Liver (tissue), 9 donors: ENCODE data around the gene HSD3B2. TPM values are rescaled to one million over a fixed set of nuclear protein-coding genes. Genes with fewer than 3 reads are reported as not detected.

Experiments used
- DNase-seq: peaks from one replicate; pipeline ENCODE4 v3.0.0-alpha.2; 2017; ENCODE audit warnings: low spot score
- H3K27ac ChIP-seq, 2 donors: one replicate each; pipeline ENCODE4 v1.7.0; 2013; ENCODE audit warnings: inconsistent platforms in 2 of 2, low read length in 2 of 2, control low read depth in 1 of 2, low read depth in 1 of 2, mild to moderate bottlenecking in 1 of 2
- H3K27me3 ChIP-seq, 4 donors: one replicate each; pipeline versions ENCODE4 v1.6.1 to v1.7.0; 2013; ENCODE audit warnings: low read length in 3 of 4, inconsistent platforms in 1 of 4, mild to moderate bottlenecking in 1 of 4, moderate library complexity in 1 of 4; ENCODE audit not compliant: control insufficient read depth in 4 of 4, insufficient read depth in 4 of 4
- H3K36me3 ChIP-seq, 4 donors: one replicate each; pipeline versions ENCODE4 v1.6.1 to v1.7.0; 2013; ENCODE audit warnings: low read length in 3 of 4, mild to moderate bottlenecking in 3 of 4, low read depth in 1 of 4, moderate library complexity in 1 of 4; ENCODE audit not compliant: control insufficient read depth in 4 of 4, insufficient read depth in 3 of 4
- H3K4me1 ChIP-seq, 4 donors: one replicate each; pipeline versions ENCODE4 v1.6.1 to v1.7.0; 2013; ENCODE audit warnings: low read length in 3 of 4, mild to moderate bottlenecking in 3 of 4, moderate library complexity in 1 of 4; ENCODE audit not compliant: control insufficient read depth in 4 of 4, insufficient read depth in 4 of 4
- H3K4me3 ChIP-seq, 3 donors: one replicate each; pipeline versions ENCODE4 v1.6.1 to v1.7.0; 2013; ENCODE audit warnings: low read length in 3 of 3, control low read depth in 1 of 3, low read depth in 1 of 3, mild to moderate bottlenecking in 1 of 3
- H3K9ac ChIP-seq, 2 donors: one replicate each; pipeline ENCODE4 v1.7.0; 2013; ENCODE audit warnings: low read length in 2 of 2, mild to moderate bottlenecking in 2 of 2, moderate library complexity in 2 of 2, control low read depth in 1 of 2, low read depth in 1 of 2
- H3K9me3 ChIP-seq, 4 donors: one replicate each; pipeline versions ENCODE4 v1.6.1 to v1.7.0; 2013; ENCODE audit warnings: low read length in 3 of 4; ENCODE audit not compliant: control insufficient read depth in 4 of 4
- EGR1 ChIP-seq, 2 donors: IDR thresholded peaks; 2 replicates each; pipeline ENCODE4 v1.6.1; 2016 to 2018; ENCODE audit warnings: antibody characterized with exemption in 2 of 2, low read depth in 2 of 2
- FOXA1 ChIP-seq: IDR thresholded peaks from 2 replicates; pipeline ENCODE4 v1.6.1; 2016; ENCODE audit warnings: antibody characterized with exemption
- FOXA2 ChIP-seq: IDR thresholded peaks from 2 replicates; pipeline ENCODE4 v1.6.1; 2016; ENCODE audit warnings: antibody characterized with exemption
- HNF4A ChIP-seq, 2 donors: conservative IDR thresholded peaks; 2 replicates each; pipeline ENCODE4 v1.6.1; 2016; ENCODE audit warnings: antibody characterized with exemption in 2 of 2, mild to moderate bottlenecking in 2 of 2
- JUND ChIP-seq, 2 donors: IDR thresholded peaks; 2 replicates each; pipeline ENCODE4 v1.6.1; 2016; ENCODE audit warnings: antibody characterized with exemption in 2 of 2
- NR2F2 ChIP-seq: IDR thresholded peaks from 2 replicates; pipeline ENCODE4 v1.6.1; 2016; ENCODE audit warnings: antibody characterized with exemption
- RAD21 ChIP-seq, 2 donors: IDR thresholded peaks; 2 replicates each; pipeline ENCODE4 v1.6.1; 2016; ENCODE audit warnings: antibody characterized with exemption in 2 of 2, mild to moderate bottlenecking in 2 of 2
- SP1 ChIP-seq: IDR thresholded peaks from 2 replicates; pipeline ENCODE4 v1.6.1; 2018; ENCODE audit warnings: antibody characterized with exemption, mild to moderate bottlenecking
- TAF1 ChIP-seq: conservative IDR thresholded peaks from 2 replicates; pipeline ENCODE4 v1.6.1; 2016; ENCODE audit warnings: antibody characterized with exemption, mild to moderate bottlenecking
- WGBS: extraction: QIAGEN DNeasy Blood & Tissue Kit; methylation state at CpG from one replicate; pipeline ENCODE4 v1.1.7; 2013; 5-methylcytosine and 5-hydroxymethylcytosine counted together
- polyA plus RNA-seq, 2 donors: library from polyadenylated mRNA; stranded (reverse) in 1 of 2; unstranded in 1 of 2; fragments of 200-250 nt in 1 of 2; fragments of >200 nt in 1 of 2; fragmentation: Nextera tagmentation in 1 of 2; extraction: Ambion mirVana in 1 of 2; gene quantifications; one replicate each; pipeline versions ENCODE4 v1.2.1 to v1.2.3, GENCODE V29; 2013 to 2015
- total RNA-seq, 2 donors: library from RNA; depleted of rRNA; stranded (reverse); fragments of >200 nt; gene quantifications; one replicate each; pipeline ENCODE4 v1.2.3, GENCODE V29; 2014
- TF ChIP-seq, protein P1 (sequence below): fragments of 150-350 bp; IDR thresholded peaks from 2 replicates; pipeline ENCODE4 v1.5.1; 2017; ENCODE audit warnings: improper control_type of control experiment, low read depth, low read length; ENCODE audit not compliant: missing input control
- TF ChIP-seq, protein P2 (sequence below): IDR thresholded peaks from 2 replicates; pipeline ENCODE4 v1.6.1; 2016; ENCODE audit warnings: antibody characterized with exemption, mild to moderate bottlenecking
- TF ChIP-seq, protein P3 (sequence below): IDR thresholded peaks from 2 replicates; pipeline ENCODE4 v1.6.1; 2016; ENCODE audit warnings: antibody characterized with exemption
- TF ChIP-seq, protein P4 (sequence below): IDR thresholded peaks from 2 replicates; pipeline ENCODE4 v1.6.1; 2016; ENCODE audit warnings: antibody characterized with exemption
- TF ChIP-seq, protein P5 (sequence below): IDR thresholded peaks from 2 replicates; pipeline ENCODE4 v1.6.1; 2016; ENCODE audit warnings: antibody characterized with exemption
- donor health status: healthy.
- donor health status: healthy.
- donor health status: healthy.
- donor health status: healthy.
- donor health status: healthy.

The HSD3B2 gene
- total and polyA plus RNA-seq, 4 donors, result 0.14 to 0.25 (median 0.18) TPM; not detected in 1

DNA sequence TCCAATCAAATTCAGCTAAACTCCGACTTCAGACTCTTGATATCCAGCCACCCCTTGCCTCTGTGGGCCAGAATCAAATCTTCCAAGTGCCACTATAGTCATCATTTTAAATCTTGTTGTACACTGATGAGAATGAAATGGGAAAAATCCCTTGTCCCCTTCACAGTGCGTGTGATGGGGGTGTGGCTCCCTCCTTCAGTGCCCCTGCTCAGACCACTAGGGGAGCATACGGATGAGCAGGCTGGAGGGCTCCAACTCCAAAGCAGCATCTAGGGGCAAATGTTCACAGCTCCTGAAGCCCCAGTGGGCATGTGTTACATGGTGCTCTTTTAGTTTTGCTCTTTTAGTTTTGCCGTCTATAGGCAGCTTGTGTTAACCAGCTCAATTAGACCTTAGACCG, 56.6 kb downstream of the HSD3B2 start:
- TF ChIP-seq, protein P1, sequence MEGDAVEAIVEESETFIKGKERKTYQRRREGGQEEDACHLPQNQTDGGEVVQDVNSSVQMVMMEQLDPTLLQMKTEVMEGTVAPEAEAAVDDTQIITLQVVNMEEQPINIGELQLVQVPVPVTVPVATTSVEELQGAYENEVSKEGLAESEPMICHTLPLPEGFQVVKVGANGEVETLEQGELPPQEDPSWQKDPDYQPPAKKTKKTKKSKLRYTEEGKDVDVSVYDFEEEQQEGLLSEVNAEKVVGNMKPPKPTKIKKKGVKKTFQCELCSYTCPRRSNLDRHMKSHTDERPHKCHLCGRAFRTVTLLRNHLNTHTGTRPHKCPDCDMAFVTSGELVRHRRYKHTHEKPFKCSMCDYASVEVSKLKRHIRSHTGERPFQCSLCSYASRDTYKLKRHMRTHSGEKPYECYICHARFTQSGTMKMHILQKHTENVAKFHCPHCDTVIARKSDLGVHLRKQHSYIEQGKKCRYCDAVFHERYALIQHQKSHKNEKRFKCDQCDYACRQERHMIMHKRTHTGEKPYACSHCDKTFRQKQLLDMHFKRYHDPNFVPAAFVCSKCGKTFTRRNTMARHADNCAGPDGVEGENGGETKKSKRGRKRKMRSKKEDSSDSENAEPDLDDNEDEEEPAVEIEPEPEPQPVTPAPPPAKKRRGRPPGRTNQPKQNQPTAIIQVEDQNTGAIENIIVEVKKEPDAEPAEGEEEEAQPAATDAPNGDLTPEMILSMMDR, result no peak
- no peak for TF ChIP-seq NR2F2
- TF ChIP-seq FOXA2, result no peak
- no peak for TF ChIP-seq HNF4A (conservative IDR thresholded peaks at IDR 0.05)
- TF ChIP-seq EGR1 (IDR thresholded peaks at IDR 0.05; ENCODE audit: low read depth in 2 of 2), result no peak
- no peak for TF ChIP-seq RAD21 (IDR thresholded peaks at IDR 0.05)
- TF ChIP-seq TAF1, result no peak
- TF ChIP-seq, protein P2, sequence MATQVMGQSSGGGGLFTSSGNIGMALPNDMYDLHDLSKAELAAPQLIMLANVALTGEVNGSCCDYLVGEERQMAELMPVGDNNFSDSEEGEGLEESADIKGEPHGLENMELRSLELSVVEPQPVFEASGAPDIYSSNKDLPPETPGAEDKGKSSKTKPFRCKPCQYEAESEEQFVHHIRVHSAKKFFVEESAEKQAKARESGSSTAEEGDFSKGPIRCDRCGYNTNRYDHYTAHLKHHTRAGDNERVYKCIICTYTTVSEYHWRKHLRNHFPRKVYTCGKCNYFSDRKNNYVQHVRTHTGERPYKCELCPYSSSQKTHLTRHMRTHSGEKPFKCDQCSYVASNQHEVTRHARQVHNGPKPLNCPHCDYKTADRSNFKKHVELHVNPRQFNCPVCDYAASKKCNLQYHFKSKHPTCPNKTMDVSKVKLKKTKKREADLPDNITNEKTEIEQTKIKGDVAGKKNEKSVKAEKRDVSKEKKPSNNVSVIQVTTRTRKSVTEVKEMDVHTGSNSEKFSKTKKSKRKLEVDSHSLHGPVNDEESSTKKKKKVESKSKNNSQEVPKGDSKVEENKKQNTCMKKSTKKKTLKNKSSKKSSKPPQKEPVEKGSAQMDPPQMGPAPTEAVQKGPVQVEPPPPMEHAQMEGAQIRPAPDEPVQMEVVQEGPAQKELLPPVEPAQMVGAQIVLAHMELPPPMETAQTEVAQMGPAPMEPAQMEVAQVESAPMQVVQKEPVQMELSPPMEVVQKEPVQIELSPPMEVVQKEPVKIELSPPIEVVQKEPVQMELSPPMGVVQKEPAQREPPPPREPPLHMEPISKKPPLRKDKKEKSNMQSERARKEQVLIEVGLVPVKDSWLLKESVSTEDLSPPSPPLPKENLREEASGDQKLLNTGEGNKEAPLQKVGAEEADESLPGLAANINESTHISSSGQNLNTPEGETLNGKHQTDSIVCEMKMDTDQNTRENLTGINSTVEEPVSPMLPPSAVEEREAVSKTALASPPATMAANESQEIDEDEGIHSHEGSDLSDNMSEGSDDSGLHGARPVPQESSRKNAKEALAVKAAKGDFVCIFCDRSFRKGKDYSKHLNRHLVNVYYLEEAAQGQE, result no peak
- TF ChIP-seq, protein P3, sequence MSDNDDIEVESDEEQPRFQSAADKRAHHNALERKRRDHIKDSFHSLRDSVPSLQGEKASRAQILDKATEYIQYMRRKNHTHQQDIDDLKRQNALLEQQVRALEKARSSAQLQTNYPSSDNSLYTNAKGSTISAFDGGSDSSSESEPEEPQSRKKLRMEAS, result no peak
- TF ChIP-seq, protein P4, sequence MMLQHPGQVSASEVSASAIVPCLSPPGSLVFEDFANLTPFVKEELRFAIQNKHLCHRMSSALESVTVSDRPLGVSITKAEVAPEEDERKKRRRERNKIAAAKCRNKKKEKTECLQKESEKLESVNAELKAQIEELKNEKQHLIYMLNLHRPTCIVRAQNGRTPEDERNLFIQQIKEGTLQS, result no peak
- no peak for TF ChIP-seq FOXA1
- no peaks in the 10 kb centered on the region for H3K27me3 ChIP-seq
- no peak overlapping the region for H3K4me3 ChIP-seq
- no peak for DNase-seq
- no peak overlapping the region for H3K9ac ChIP-seq
- H3K27ac ChIP-seq, result no peak overlapping the region
- H3K4me1 ChIP-seq, result peaks cover 20 to 48% (median 34%) of the 10 kb centered on the region in 4 donors
- WGBS, result 87% methylated on average over 5 of the region's 5 CpGs
- H3K9me3 ChIP-seq, result no peaks in the 10 kb centered on the region
- H3K36me3 ChIP-seq, result no peaks in the 10 kb centered on the region

DNA sequence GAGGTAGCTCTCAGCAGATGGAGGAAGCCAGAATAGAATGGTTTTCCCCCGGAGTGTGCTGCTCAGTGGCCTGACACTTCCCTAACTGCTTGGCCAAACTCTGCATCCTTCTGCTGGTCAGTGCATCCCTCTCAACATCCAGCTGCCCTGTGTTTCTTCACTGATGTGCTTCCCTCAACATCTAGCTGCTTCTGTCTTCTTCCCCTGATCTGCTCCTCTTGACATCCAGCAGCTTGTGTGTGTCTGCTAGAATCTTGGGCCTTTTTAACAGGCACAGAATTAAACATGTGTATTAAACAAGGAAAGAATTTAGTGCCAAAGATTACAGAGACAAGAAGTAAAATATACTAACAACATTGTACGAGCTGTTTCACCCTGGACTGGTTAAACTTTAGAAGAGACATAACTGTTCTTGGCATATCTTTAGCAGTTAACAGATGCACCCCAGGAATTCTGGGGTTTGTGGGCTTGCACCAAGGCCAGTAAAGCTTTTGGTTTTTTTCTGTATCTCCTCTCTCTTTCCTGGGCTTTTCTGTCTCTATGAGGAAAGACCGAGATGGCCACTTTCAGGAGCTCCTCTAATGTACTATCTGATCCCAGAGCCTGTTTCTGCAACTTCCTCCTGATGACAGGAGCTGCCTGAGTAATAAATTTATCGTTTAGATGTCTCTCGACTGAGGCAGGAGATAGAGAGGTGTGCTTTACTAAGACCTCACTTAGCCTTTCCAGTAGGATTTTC, 57.3 kb downstream of the HSD3B2 start:
- Histone ChIP-seq H3K27ac (no peak overlapping the region), H3K9ac (no peak overlapping the region), H3K4me1 (peaks cover 14 to 41% (median 27%) of the 10 kb centered on the region in 4 donors), H3K27me3 (no peaks in the 10 kb centered on the region), H3K36me3 (no peaks in the 10 kb centered on the region), H3K9me3 (no peaks in the 10 kb centered on the region), H3K4me3 (no peak overlapping the region)
- WGBS, result 79% methylated on average over 5 of the region's 5 CpGs
- TF ChIP-seq JUND (IDR thresholded peaks at IDR 0.05) (no peak), FOXA1 (no peak), RAD21 (IDR thresholded peaks at IDR 0.05) (no peak), HNF4A (conservative IDR thresholded peaks at IDR 0.05) (no peak), SP1 (no peak)
- TF ChIP-seq, protein P2, result no peak
- TF ChIP-seq, protein P5, sequence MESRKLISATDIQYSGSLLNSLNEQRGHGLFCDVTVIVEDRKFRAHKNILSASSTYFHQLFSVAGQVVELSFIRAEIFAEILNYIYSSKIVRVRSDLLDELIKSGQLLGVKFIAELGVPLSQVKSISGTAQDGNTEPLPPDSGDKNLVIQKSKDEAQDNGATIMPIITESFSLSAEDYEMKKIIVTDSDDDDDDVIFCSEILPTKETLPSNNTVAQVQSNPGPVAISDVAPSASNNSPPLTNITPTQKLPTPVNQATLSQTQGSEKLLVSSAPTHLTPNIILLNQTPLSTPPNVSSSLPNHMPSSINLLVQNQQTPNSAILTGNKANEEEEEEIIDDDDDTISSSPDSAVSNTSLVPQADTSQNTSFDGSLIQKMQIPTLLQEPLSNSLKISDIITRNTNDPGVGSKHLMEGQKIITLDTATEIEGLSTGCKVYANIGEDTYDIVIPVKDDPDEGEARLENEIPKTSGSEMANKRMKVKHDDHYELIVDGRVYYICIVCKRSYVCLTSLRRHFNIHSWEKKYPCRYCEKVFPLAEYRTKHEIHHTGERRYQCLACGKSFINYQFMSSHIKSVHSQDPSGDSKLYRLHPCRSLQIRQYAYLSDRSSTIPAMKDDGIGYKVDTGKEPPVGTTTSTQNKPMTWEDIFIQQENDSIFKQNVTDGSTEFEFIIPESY, result no peak
- DNase-seq, result no peak
